Upper lobe of left lung (tissue), 6 donors: ENCODE measurements around the gene TRIM47. TPM values are rescaled to one million over a fixed set of nuclear protein-coding genes. Genes with fewer than 3 reads are reported as not detected.

Source experiments
- ATAC-seq, 2 donors: fragments of 200-7000 bp; cut with Tn5 transposase; one replicate each; pipeline ENCODE4 v1.9.1; 2022; ENCODE audit warnings: mild to moderate bottlenecking in 2 of 2, moderate library complexity in 2 of 2; ENCODE audit not compliant: low FRiP score in 2 of 2
- DNase-seq, 2 donors: peaks; one replicate each; pipeline ENCODE4 v3.0.0-alpha.2; 2019 to 2020
- H3K27ac ChIP-seq, 4 donors: fragments of 200-600 bp; sonication (generic); one replicate each; pipeline ENCODE4 v1.5.1; 2016 to 2019
- H3K27me3 ChIP-seq, 4 donors: fragments of 200-600 bp; sonication (generic); one replicate each; pipeline ENCODE4 v1.5.1; 2017 to 2019
- H3K36me3 ChIP-seq, 4 donors: fragments of 200-600 bp; sonication (generic); one replicate each; pipeline ENCODE4 v1.5.1; 2016 to 2019
- H3K4me1 ChIP-seq, 4 donors: fragments of 200-600 bp; sonication (generic); one replicate each; pipeline ENCODE4 v1.5.1; 2018 to 2019
- H3K4me3 ChIP-seq, 4 donors: fragments of 200-600 bp; sonication (generic); one replicate each; pipeline ENCODE4 v1.5.1; 2017 to 2019; ENCODE audit warnings: mild to moderate bottlenecking in 2 of 4, moderate library complexity in 1 of 4
- H3K9me3 ChIP-seq, 4 donors: fragments of 200-600 bp; sonication (generic); one replicate each; pipeline ENCODE4 v1.5.1; 2018 to 2019
- EP300 ChIP-seq, 4 donors: sonication (generic); formaldehyde crosslinking; IDR thresholded peaks; one replicate each; pipeline ENCODE4 v1.5.1; 2017; ENCODE audit warnings: antibody characterized with exemption in 4 of 4, control low read depth in 2 of 4
- POLR2A ChIP-seq, 4 donors: fragments of 450-650 bp; IDR thresholded peaks; one replicate each; pipeline ENCODE4 v1.5.1; 2016 to 2017; ENCODE audit warnings: antibody characterized with exemption in 4 of 4, mild to moderate bottlenecking in 2 of 4
- POLR2AphosphoS5 ChIP-seq, 2 donors: sonication (generic); formaldehyde crosslinking; IDR thresholded peaks; one replicate each; pipeline ENCODE4 v1.5.1; 2017; ENCODE audit warnings: antibody characterized with exemption in 2 of 2
- WGBS, 2 donors: methylation state at CpG; one replicate each; pipeline ENCODE4 v1.1.5; 2017 to 2018; 5-methylcytosine and 5-hydroxymethylcytosine counted together
- total RNA-seq, 6 donors: library from RNA; depleted of rRNA in 4 of 6; stranded (reverse); fragments of >200 nt in 4 of 6; gene quantifications; one replicate each; pipeline versions ENCODE4 v1.1.0 to v1.2.1, GENCODE V29; 2016 to 2021
- TF ChIP-seq, protein P1 (sequence below), 6 experiments: fragments of 450-650 bp in 4 of 6; fragments of 200-600 bp in 2 of 6; sonication (generic) in 2 of 6; IDR thresholded peaks; one replicate each; pipeline ENCODE4 v1.5.1; 2016 to 2019; ENCODE audit warnings: antibody characterized with exemption in 6 of 6
- donor health status: DM: no; HTN: no; CAD: no; lungs with moderate emphysema.
- donor health status: DM: no; HTN: yes; CAD: no; lungs with severe emphysema.

TRIM47 gene
- total RNA-seq, 6 donors from 2014 or later: 20.1 to 55.6 (median 33.3) TPM

DNA sequence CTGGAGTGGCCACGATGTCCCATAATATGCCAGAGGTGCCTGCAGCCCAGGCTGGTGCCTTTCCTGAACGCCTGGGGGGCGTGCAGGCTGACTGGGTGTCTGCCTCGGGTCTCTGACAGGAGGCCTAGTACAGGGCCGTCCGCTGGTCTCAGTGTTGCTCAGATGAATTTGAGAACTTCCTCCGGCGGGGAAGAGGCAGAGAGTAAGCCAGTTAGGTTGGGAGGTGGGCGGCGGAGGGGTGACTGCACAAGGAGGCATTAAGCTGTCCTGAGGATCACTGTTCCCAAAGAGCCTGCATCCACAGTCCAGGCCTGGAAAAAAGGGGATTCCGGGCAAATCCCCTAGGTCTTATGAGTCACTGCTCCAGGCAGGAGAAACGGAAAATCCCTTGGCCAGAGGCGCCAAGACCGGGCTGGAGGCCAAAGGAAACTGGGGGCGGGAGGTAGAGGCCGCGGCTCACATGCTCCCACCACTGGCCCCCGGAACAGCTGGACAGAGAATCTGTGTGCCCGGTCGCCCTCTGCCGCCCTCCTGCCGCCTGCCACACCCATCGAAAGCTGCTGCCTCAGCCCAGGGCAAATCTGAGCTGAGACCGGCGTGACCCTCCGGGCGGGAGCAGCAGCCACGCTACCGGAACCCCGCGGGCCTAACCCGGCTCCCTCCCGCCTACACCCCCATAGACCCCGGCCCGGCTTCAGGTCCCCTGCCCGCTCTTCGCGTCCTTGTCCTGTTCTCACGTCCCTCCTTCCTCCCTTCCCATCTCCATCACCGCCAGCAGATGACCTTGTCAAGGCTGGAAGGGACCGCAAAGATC is 1.2 kb downstream of the TRIM47 start:
- DNase-seq (peak; percentile 90 to 91), ATAC-seq (peak; percentile 60 to 75)
- no peaks in the 10 kb centered on the region for H3K9me3 ChIP-seq
- 10 to 15% methylated on average over 33 to 40 of the region's 41 CpGs for WGBS, 2 donors
- TF ChIP-seq POLR2AphosphoS5 (IDR thresholded peaks at IDR 0.05) (peak; percentile 89 to 92), POLR2A (IDR thresholded peaks at IDR 0.05) (peak in 3 of 4 donors; percentile 39 to 44 (median 41)), EP300 (IDR thresholded peaks at IDR 0.05) (peak in 2 of 4 donors; percentile 41 to 87)
- TF ChIP-seq, protein P1, sequence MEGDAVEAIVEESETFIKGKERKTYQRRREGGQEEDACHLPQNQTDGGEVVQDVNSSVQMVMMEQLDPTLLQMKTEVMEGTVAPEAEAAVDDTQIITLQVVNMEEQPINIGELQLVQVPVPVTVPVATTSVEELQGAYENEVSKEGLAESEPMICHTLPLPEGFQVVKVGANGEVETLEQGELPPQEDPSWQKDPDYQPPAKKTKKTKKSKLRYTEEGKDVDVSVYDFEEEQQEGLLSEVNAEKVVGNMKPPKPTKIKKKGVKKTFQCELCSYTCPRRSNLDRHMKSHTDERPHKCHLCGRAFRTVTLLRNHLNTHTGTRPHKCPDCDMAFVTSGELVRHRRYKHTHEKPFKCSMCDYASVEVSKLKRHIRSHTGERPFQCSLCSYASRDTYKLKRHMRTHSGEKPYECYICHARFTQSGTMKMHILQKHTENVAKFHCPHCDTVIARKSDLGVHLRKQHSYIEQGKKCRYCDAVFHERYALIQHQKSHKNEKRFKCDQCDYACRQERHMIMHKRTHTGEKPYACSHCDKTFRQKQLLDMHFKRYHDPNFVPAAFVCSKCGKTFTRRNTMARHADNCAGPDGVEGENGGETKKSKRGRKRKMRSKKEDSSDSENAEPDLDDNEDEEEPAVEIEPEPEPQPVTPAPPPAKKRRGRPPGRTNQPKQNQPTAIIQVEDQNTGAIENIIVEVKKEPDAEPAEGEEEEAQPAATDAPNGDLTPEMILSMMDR (IDR thresholded peaks at IDR 0.05): peak in 1 of 6 experiments; percentile 31
- H3K4me3 ChIP-seq: peak overlapping the region; percentile 65 to 80 (median 70)
- peak overlapping the region; percentile 91 to 95 (median 94) for H3K27ac ChIP-seq
- peaks cover 0 to 24% (median 10%) of the 10 kb centered on the region in 4 donors for H3K36me3 ChIP-seq
- H3K4me1 ChIP-seq: peaks cover 50 to 66% (median 57%) of the 10 kb centered on the region in 4 donors
- H3K27me3 ChIP-seq: peaks cover 0 to 3% (median 0%) of the 10 kb centered on the region in 4 donors

DNA sequence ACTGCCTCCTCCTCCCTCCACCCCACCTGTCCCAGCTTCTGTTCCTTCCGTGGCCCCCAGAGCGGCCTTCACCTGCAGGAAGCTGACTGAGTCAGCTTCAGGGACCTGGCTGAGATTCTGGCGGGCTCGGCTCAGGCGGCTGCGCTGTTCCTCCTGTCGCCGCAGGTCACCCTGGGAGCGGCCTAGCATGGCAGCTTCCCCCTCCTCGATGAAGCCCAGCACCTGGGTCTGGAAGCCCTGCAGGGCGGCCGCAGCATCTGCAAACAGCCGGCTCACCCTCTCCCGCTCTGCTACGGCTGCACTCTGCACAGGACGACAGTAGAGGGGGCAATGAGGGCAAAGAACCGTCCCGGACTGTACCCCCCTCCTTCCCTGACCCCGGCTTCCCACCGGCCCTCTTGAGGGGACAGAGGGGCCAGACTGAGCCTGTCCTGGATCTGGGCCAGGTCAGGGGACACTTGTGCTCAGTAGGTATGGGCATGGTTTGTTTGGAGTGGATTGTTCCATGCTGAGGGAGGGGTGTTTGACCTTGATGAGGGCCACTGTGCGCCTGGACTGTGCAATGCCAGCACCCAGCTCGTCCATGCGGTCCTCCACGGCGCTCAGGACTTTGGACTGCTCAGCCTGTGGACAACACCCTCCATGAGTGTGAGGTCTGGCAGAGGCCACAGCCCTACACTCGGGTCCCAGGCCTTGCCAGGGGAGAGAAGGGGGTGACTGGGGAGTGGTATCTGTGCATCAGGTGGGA is 2.0 kb downstream of the TRIM47 start:
- H3K9me3 ChIP-seq: no peaks in the 10 kb centered on the region
- WGBS, 2 donors: 20 to 37% methylated on average over 2 to 11 of the region's 26 CpGs
- peaks cover 49 to 66% (median 58%) of the 10 kb centered on the region in 4 donors for H3K4me1 ChIP-seq
- peak overlapping the region; percentile 20 to 80 (median 70) for H3K4me3 ChIP-seq
- peak overlapping the region; percentile 91 to 95 (median 94) for H3K27ac ChIP-seq
- peak in 1 of 2 donors; percentile 49 for TF ChIP-seq POLR2AphosphoS5 (IDR thresholded peaks at IDR 0.05)
- TF ChIP-seq POLR2A (IDR thresholded peaks at IDR 0.05): peak in 1 of 4 donors; percentile 46
- TF ChIP-seq, protein P1 (IDR thresholded peaks at IDR 0.05): peak in 3 of 6 experiments; percentile 21 to 32 (median 23)
- no peak for TF ChIP-seq EP300 (IDR thresholded peaks at IDR 0.05)
- ATAC-seq (peak in 1 of 2 donors; percentile 24), DNase-seq (peak; percentile 78 to 87)
- peaks cover 0 to 3% (median 0%) of the 10 kb centered on the region in 4 donors for H3K27me3 ChIP-seq
- H3K36me3 ChIP-seq: peaks cover 0 to 24% (median 10%) of the 10 kb centered on the region in 4 donors

DNA sequence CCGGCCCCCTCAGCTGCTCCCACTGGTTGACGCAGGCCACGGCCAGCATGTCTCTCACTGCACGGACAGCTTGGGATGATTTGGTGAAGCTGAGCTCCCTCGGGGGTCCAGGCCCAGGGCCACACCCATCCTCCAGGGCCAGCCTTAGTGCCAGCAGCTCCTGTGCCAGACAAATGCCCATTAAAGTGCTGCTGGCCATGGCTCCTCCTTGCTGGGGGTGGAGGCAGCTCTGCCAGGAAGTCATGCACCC is 2.5 kb downstream of the TRIM47 start:
- H3K36me3 ChIP-seq: peaks cover 0 to 24% (median 10%) of the 10 kb centered on the region in 4 donors
- H3K9me3 ChIP-seq: no peaks in the 10 kb centered on the region
- WGBS, 2 donors: 20% methylated on average over 2 of the region's 5 CpGs; no CpG with 5 or more reads in 1 of the 2 donors
- peak in 1 of 2 donors; percentile 77 for DNase-seq
- peak overlapping the region; percentile 91 to 95 (median 94) for H3K27ac ChIP-seq
- H3K4me1 ChIP-seq: peaks cover 49 to 66% (median 58%) of the 10 kb centered on the region in 4 donors
- peak in 1 of 2 donors; percentile 23 for ATAC-seq
- H3K4me3 ChIP-seq: peak overlapping the region in 2 of 4 donors; percentile 72 to 80
- peaks cover 0 to 3% (median 0%) of the 10 kb centered on the region in 4 donors for H3K27me3 ChIP-seq
- no peak for TF ChIP-seq POLR2AphosphoS5 (IDR thresholded peaks at IDR 0.05)
- TF ChIP-seq, protein P1 (IDR thresholded peaks at IDR 0.05): no peak
- TF ChIP-seq POLR2A (IDR thresholded peaks at IDR 0.05): no peak
- TF ChIP-seq EP300 (IDR thresholded peaks at IDR 0.05): no peak

DNA sequence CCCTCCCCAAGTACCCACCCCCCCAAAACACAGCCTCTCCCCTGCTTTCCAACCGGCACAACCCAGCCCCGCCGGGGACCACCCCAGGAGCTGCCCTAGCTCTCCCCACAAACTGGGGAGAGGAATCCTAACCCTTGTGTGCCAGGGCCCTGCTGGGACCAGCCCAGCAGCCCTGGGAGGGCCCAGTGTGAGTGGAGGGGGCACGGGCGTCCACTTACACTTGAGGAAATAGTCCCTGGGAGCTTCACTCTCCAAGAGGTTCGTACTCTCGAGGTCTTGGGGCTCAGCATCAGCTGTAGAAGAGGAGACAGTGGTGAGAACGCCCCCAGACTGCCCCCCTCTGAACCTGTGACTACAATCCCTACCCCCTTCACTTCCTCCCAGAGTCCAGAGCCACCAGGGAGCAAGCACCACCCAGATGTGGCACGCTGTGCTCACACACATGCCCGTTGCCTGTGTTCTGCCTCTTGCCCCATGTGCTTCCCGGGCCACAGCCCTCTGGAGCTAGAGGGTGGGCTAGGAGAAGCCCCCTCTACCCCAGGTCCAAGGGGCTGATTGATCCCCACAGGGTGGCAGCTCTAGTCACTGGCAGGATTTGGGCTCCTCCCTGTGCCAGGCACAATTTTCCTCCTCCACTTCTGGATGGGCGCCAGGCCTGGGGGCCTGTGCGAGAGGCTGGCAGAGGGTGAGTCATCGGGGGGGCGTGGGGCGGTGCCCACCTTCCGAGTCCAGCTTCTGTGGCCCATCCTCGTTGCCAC is 3.0 kb downstream of the TRIM47 start:
- peaks cover 0 to 24% (median 10%) of the 10 kb centered on the region in 4 donors for H3K36me3 ChIP-seq
- 41 to 64% methylated on average over 12 to 13 of the region's 18 CpGs for WGBS, 2 donors
- H3K4me3 ChIP-seq: peak overlapping the region in 2 of 4 donors; percentile 72 to 80
- TF ChIP-seq POLR2A (IDR thresholded peaks at IDR 0.05) (no peak), EP300 (IDR thresholded peaks at IDR 0.05) (no peak), POLR2AphosphoS5 (IDR thresholded peaks at IDR 0.05) (no peak)
- TF ChIP-seq, protein P1 (IDR thresholded peaks at IDR 0.05): no peak
- H3K9me3 ChIP-seq: no peaks in the 10 kb centered on the region
- peak overlapping the region; percentile 91 to 95 (median 94) for H3K27ac ChIP-seq
- H3K4me1 ChIP-seq: peaks cover 49 to 66% (median 58%) of the 10 kb centered on the region in 4 donors
- DNase-seq: peak in 1 of 2 donors; percentile 51
- no peak for ATAC-seq
- H3K27me3 ChIP-seq: peaks cover 0 to 3% (median 0%) of the 10 kb centered on the region in 4 donors
